Measurements from ENCODE around the gene GNGT1.

GNGT1 gene

GRCh38 chr7:93883078-93883916 lies 23.1 kb upstream of the GNGT1 start:
- H3K36me3 ChIP-seq (ENCODE audit: control insufficient read depth, insufficient read depth, low read length) = no peaks in the 10 kb centered on the region
- no CpG with 5 or more reads among the region's 3 CpGs for WGBS (ENCODE audit: insufficient coverage, insufficient read length)
- H3K9me3 ChIP-seq (ENCODE audit: control insufficient read depth, insufficient read depth, low read length) = no peaks in the 10 kb centered on the region
- no peaks in the 10 kb centered on the region for H3K27me3 ChIP-seq (ENCODE audit: control insufficient read depth, insufficient read depth, low read length)
- H3K4me1 ChIP-seq (ENCODE audit: control insufficient read depth, insufficient read depth, low read length) = no peaks in the 10 kb centered on the region
- no peak overlapping the region for H3K27ac ChIP-seq (ENCODE audit: low read length)
- no peak for DNase-seq (ENCODE audit: low read depth, low spot score)
- H3K4me3 ChIP-seq (ENCODE audit: low read length) = no peak overlapping the region

- no peaks in the 10 kb centered on the region for H3K9me3 ChIP-seq (ENCODE audit: control insufficient read depth, insufficient read depth, low read length)
- H3K27me3 ChIP-seq (ENCODE audit: control insufficient read depth, insufficient read depth, low read length) = no peaks in the 10 kb centered on the region
- H3K36me3 ChIP-seq (ENCODE audit: control insufficient read depth, insufficient read depth, low read length) = no peaks in the 10 kb centered on the region
- H3K4me1 ChIP-seq (ENCODE audit: control insufficient read depth, insufficient read depth, low read length) = no peaks in the 10 kb centered on the region
- H3K27ac ChIP-seq (ENCODE audit: low read length) = no peak overlapping the region
- no peak for DNase-seq (ENCODE audit: low read depth, low spot score)
- H3K4me3 ChIP-seq (ENCODE audit: low read length) = no peak overlapping the region
Measured at GRCh38 chr7:93883917-93884345, 22.4 kb upstream of the GNGT1 start.

- no peak for DNase-seq (ENCODE audit: low read depth, low spot score)
- WGBS (ENCODE audit: insufficient coverage, insufficient read length) = no CpG with 5 or more reads among the region's 1 CpG
- Histone ChIP-seq H3K4me3 (ENCODE audit: low read length) (no peak overlapping the region), H3K27ac (ENCODE audit: low read length) (no peak overlapping the region), H3K9me3 (ENCODE audit: control insufficient read depth, insufficient read depth, low read length) (no peaks in the 10 kb centered on the region), H3K36me3 (ENCODE audit: control insufficient read depth, insufficient read depth, low read length) (no peaks in the 10 kb centered on the region), H3K27me3 (ENCODE audit: control insufficient read depth, insufficient read depth, low read length) (no peaks in the 10 kb centered on the region), H3K4me1 (ENCODE audit: control insufficient read depth, insufficient read depth, low read length) (no peaks in the 10 kb centered on the region)
Measured at GRCh38 chr7:93884541-93884940, 21.8 kb upstream of the GNGT1 start.

- Histone ChIP-seq H3K4me1 (ENCODE audit: control insufficient read depth, insufficient read depth, low read length) (no peaks in the 10 kb centered on the region), H3K4me3 (ENCODE audit: low read length) (no peak overlapping the region), H3K27me3 (ENCODE audit: control insufficient read depth, insufficient read depth, low read length) (no peaks in the 10 kb centered on the region), H3K36me3 (ENCODE audit: control insufficient read depth, insufficient read depth, low read length) (no peaks in the 10 kb centered on the region), H3K9me3 (ENCODE audit: control insufficient read depth, insufficient read depth, low read length) (no peaks in the 10 kb centered on the region), H3K27ac (ENCODE audit: low read length) (no peak overlapping the region)
- DNase-seq (ENCODE audit: low read depth, low spot score) = no peak
- WGBS (ENCODE audit: insufficient coverage, insufficient read length) = no CpG with 5 or more reads among the region's 3 CpGs
Measured at GRCh38 chr7:93889261-93889660, 17.1 kb upstream of the GNGT1 start.

- peak overlapping the region; percentile 74; the same call in 1 of the 2 replicates for H3K4me3 ChIP-seq (ENCODE audit: low read length)
- WGBS (ENCODE audit: insufficient coverage, insufficient read length) = no CpG with 5 or more reads among the region's 28 CpGs
- DNase-seq (ENCODE audit: low read depth, low spot score) = peak; percentile 41
- H3K9me3 ChIP-seq (ENCODE audit: control insufficient read depth, insufficient read depth, low read length) = no peaks in the 10 kb centered on the region
- H3K27ac ChIP-seq (ENCODE audit: low read length) = no peak overlapping the region
- no peaks in the 10 kb centered on the region for H3K36me3 ChIP-seq (ENCODE audit: control insufficient read depth, insufficient read depth, low read length)
- H3K4me1 ChIP-seq (ENCODE audit: control insufficient read depth, insufficient read depth, low read length) = no peaks in the 10 kb centered on the region
- H3K27me3 ChIP-seq (ENCODE audit: control insufficient read depth, insufficient read depth, low read length) = no peaks in the 10 kb centered on the region
Measured at GRCh38 chr7:93890041-93890463, 16.3 kb upstream of the GNGT1 start.

- H3K4me3 ChIP-seq (ENCODE audit: low read length) = peak within 1 kb of the TSS; percentile 74; the same call in 1 of the 2 replicates
- H3K27me3 ChIP-seq (ENCODE audit: control insufficient read depth, insufficient read depth, low read length) = no peaks in the 10 kb centered on the region
- DNase-seq (ENCODE audit: low read depth, low spot score) = no peak
- no peaks in the 10 kb centered on the region for H3K9me3 ChIP-seq (ENCODE audit: control insufficient read depth, insufficient read depth, low read length)
- no CpG with 5 or more reads among the region's 49 CpGs for WGBS (ENCODE audit: insufficient coverage, insufficient read length)
- no peak within 1 kb of the TSS for H3K27ac ChIP-seq (ENCODE audit: low read length)
- no peaks in the 10 kb centered on the region for H3K4me1 ChIP-seq (ENCODE audit: control insufficient read depth, insufficient read depth, low read length)
- no peaks in the 10 kb centered on the region for H3K36me3 ChIP-seq (ENCODE audit: control insufficient read depth, insufficient read depth, low read length)
Measured at GRCh38 chr7:93890464-93891068, 15.8 kb upstream of the GNGT1 start, which contains the start of gene TFPI2. Gene TFPI2, minus strand, starts transcription at chr7:93890753. Its CDS starts 75 bp downstream, at chr7:93890678.

- no peaks in the 10 kb centered on the region for H3K36me3 ChIP-seq (ENCODE audit: control insufficient read depth, insufficient read depth, low read length)
- no peaks in the 10 kb centered on the region for H3K4me1 ChIP-seq (ENCODE audit: control insufficient read depth, insufficient read depth, low read length)
- WGBS (ENCODE audit: insufficient coverage, insufficient read length) = no CpG with 5 or more reads among the region's 1 CpG
- H3K9me3 ChIP-seq (ENCODE audit: control insufficient read depth, insufficient read depth, low read length) = no peaks in the 10 kb centered on the region
- DNase-seq (ENCODE audit: low read depth, low spot score) = no peak
- H3K4me3 ChIP-seq (ENCODE audit: low read length) = no peak overlapping the region
- H3K27ac ChIP-seq (ENCODE audit: low read length) = no peak overlapping the region
- no peaks in the 10 kb centered on the region for H3K27me3 ChIP-seq (ENCODE audit: control insufficient read depth, insufficient read depth, low read length)
Measured at GRCh38 chr7:93894426-93894825, 11.9 kb upstream of the GNGT1 start.

- no peak for DNase-seq (ENCODE audit: low read depth, low spot score)
- Histone ChIP-seq H3K36me3 (ENCODE audit: control insufficient read depth, insufficient read depth, low read length) (no peaks in the 10 kb centered on the region), H3K27me3 (ENCODE audit: control insufficient read depth, insufficient read depth, low read length) (no peaks in the 10 kb centered on the region), H3K4me3 (ENCODE audit: low read length) (no peak overlapping the region), H3K4me1 (ENCODE audit: control insufficient read depth, insufficient read depth, low read length) (no peaks in the 10 kb centered on the region), H3K27ac (ENCODE audit: low read length) (no peak overlapping the region), H3K9me3 (ENCODE audit: control insufficient read depth, insufficient read depth, low read length) (no peaks in the 10 kb centered on the region)
- no CpG with 5 or more reads among the region's 3 CpGs for WGBS (ENCODE audit: insufficient coverage, insufficient read length)
Measured at GRCh38 chr7:93894966-93895640, 11.3 kb upstream of the GNGT1 start.

GRCh38 chr7:93895859-93896600 lies 10.3 kb upstream of the GNGT1 start:
- Histone ChIP-seq H3K27me3 (ENCODE audit: control insufficient read depth, insufficient read depth, low read length) (no peaks in the 10 kb centered on the region), H3K4me3 (ENCODE audit: low read length) (no peak overlapping the region), H3K27ac (ENCODE audit: low read length) (no peak overlapping the region), H3K4me1 (ENCODE audit: control insufficient read depth, insufficient read depth, low read length) (no peaks in the 10 kb centered on the region), H3K9me3 (ENCODE audit: control insufficient read depth, insufficient read depth, low read length) (no peaks in the 10 kb centered on the region), H3K36me3 (ENCODE audit: control insufficient read depth, insufficient read depth, low read length) (no peaks in the 10 kb centered on the region)
- DNase-seq (ENCODE audit: low read depth, low spot score) = no peak
- WGBS (ENCODE audit: insufficient coverage, insufficient read length) = no CpG with 5 or more reads among the region's 4 CpGs

- no peaks in the 10 kb centered on the region for H3K27me3 ChIP-seq (ENCODE audit: control insufficient read depth, insufficient read depth, low read length)
- no peaks in the 10 kb centered on the region for H3K36me3 ChIP-seq (ENCODE audit: control insufficient read depth, insufficient read depth, low read length)
- no peaks in the 10 kb centered on the region for H3K9me3 ChIP-seq (ENCODE audit: control insufficient read depth, insufficient read depth, low read length)
- no peak for DNase-seq (ENCODE audit: low read depth, low spot score)
- no peak overlapping the region for H3K27ac ChIP-seq (ENCODE audit: low read length)
- H3K4me1 ChIP-seq (ENCODE audit: control insufficient read depth, insufficient read depth, low read length) = no peaks in the 10 kb centered on the region
- 100% methylated on average over 2 of the region's 2 CpGs for WGBS (ENCODE audit: insufficient coverage, insufficient read length)
- H3K4me3 ChIP-seq (ENCODE audit: low read length) = no peak overlapping the region
Measured at GRCh38 chr7:93897680-93898079, 8.7 kb upstream of the GNGT1 start.
